HepG2 (cell line): ENCODE results near the gene MSANTD2. TPM values are rescaled to one million over a fixed set of nuclear protein-coding genes. Genes with fewer than 3 reads are reported as not detected.

Experiments used
- ARNTL ChIP-seq: sonication (generic); formaldehyde crosslinking; IDR thresholded peaks from 2 replicates; pipeline ENCODE4 v1.4.0; 2020; ENCODE audit warnings: mild to moderate bottlenecking, missing genetic modification reagents
- ATM ChIP-seq: fragments of 450-650 bp; IDR thresholded peaks from 2 replicates; pipeline ENCODE4 v1.7.1; 2017; ENCODE audit warnings: mild to moderate bottlenecking, borderline replicate concordance
- CHCHD3 ChIP-seq: sonication (generic); formaldehyde crosslinking; IDR thresholded peaks from 2 replicates; pipeline ENCODE4 v1.8.0; 2022; ENCODE audit warnings: mild to moderate bottlenecking, missing genetic modification reagents, moderate library complexity
- DMAP1 ChIP-seq: IDR thresholded peaks from 2 replicates; pipeline ENCODE4 v1.6.1; 2016
- GABPA ChIP-seq, 2 experiments: IDR thresholded peaks; 2 replicates each; pipeline ENCODE4 v1.6.1; 2011 to 2016; ENCODE audit warnings: low read depth in 2 of 2, low read length in 1 of 2, missing biosample characterization in 1 of 2, missing genetic modification characterization in 1 of 2
- GATAD1 ChIP-seq: IDR thresholded peaks from 2 replicates; pipeline ENCODE4 v1.6.1; 2016; ENCODE audit warnings: missing genetic modification reagents, missing compliant biosample characterization
- HNRNPUL1 ChIP-seq: fragments of 200-400 bp; formaldehyde crosslinking; IDR thresholded peaks from 2 replicates; pipeline ENCODE4 v1.6.1; 2017; ENCODE audit warnings: low read depth, mild to moderate bottlenecking, low read length, moderate library complexity
- NFYC ChIP-seq: IDR thresholded peaks from 2 replicates; pipeline ENCODE4 v1.6.1; 2016; ENCODE audit warnings: missing genetic modification reagents, missing compliant biosample characterization
- PHF5A ChIP-seq: IDR thresholded peaks from one replicate; pipeline ENCODE4 v1.6.1; 2018; ENCODE audit warnings: low read depth, missing genetic modification reagents; ENCODE audit not compliant: unreplicated experiment
- RBAK ChIP-seq: sonication (generic); formaldehyde crosslinking; IDR thresholded peaks from 2 replicates; pipeline ENCODE4 v1.5.1; 2020; ENCODE audit warnings: mild to moderate bottlenecking, missing genetic modification reagents
- RFX3 ChIP-seq: IDR thresholded peaks from 2 replicates; pipeline ENCODE4 v1.6.1; 2016; ENCODE audit warnings: missing biosample characterization, missing genetic modification reagents
- RFXAP ChIP-seq: sonication (generic); formaldehyde crosslinking; IDR thresholded peaks from 2 replicates; pipeline ENCODE4 v1.4.0; 2020; ENCODE audit warnings: missing genetic modification reagents, borderline replicate concordance
- SRSF4 ChIP-seq: fragments of 200-400 bp; formaldehyde crosslinking; IDR thresholded peaks from one replicate; pipeline ENCODE4 v1.6.1; 2018; ENCODE audit warnings: mild to moderate bottlenecking, low read depth, low read length, moderate library complexity; ENCODE audit not compliant: poor library complexity, severe bottlenecking
- SUZ12 ChIP-seq: fragments of 150-350 bp; IDR thresholded peaks from 2 replicates; pipeline ENCODE4 v1.6.1; 2014; ENCODE audit warnings: low read depth, low read length
- ZNF12 ChIP-seq: sonication (generic); formaldehyde crosslinking; IDR thresholded peaks from 2 replicates; pipeline ENCODE4 v1.5.0; 2020; ENCODE audit warnings: missing genetic modification reagents
- ZNF17 ChIP-seq: sonication (generic); formaldehyde crosslinking; IDR thresholded peaks from 2 replicates; pipeline ENCODE4 v1.5.0; 2020; ENCODE audit warnings: mild to moderate bottlenecking, missing genetic modification reagents
- ZNF317 ChIP-seq: sonication (generic); formaldehyde crosslinking; IDR thresholded peaks from 2 replicates; pipeline ENCODE4 v1.5.0; 2020; ENCODE audit warnings: mild to moderate bottlenecking, missing genetic modification reagents
- ZNF33A ChIP-seq: sonication (generic); formaldehyde crosslinking; IDR thresholded peaks from 2 replicates; pipeline ENCODE4 v1.5.1; 2020; ENCODE audit warnings: missing genetic modification reagents, mild to moderate bottlenecking, moderate library complexity, borderline replicate concordance
- ZNF570 ChIP-seq: sonication (generic); formaldehyde crosslinking; IDR thresholded peaks from 2 replicates; pipeline ENCODE4 v1.4.0; 2020; ENCODE audit warnings: mild to moderate bottlenecking, missing genetic modification reagents, borderline replicate concordance
- ZNF577 ChIP-seq: sonication (generic); formaldehyde crosslinking; IDR thresholded peaks from 2 replicates; pipeline ENCODE4 v1.4.0; 2020; ENCODE audit warnings: mild to moderate bottlenecking, low read depth, missing genetic modification reagents, borderline replicate concordance
- polyA plus RNA-seq, 8 experiments: library from polyadenylated mRNA; depleted of rRNA in 3 of 8; stranded (reverse) in 7 of 8; unstranded in 1 of 8; fragments of >200 nt; fragmentation: Illumina TruSeq in 4 of 8; extraction: Trizol in 4 of 8; gene quantifications; 2 replicates each; pipeline versions ENCODE4 v1.2.1 to v1.2.3, GENCODE V29; 2011 to 2016; ENCODE audit warnings: low read depth in 4 of 8, missing spikeins in 1 of 8, mixed read lengths in 1 of 8; ENCODE audit not compliant: insufficient read depth in 1 of 8
- total RNA-seq, 5 experiments: library from RNA; depleted of rRNA; stranded (reverse); fragments of >200 nt; fragmentation: Illumina TruSeq; extraction: Trizol; gene quantifications; 2 replicates each; pipeline ENCODE4 v1.2.3, GENCODE V29; 2016; ENCODE audit warnings: low read depth in 1 of 5
- TF ChIP-seq, protein P1 (sequence below): sonication (generic); formaldehyde crosslinking; IDR thresholded peaks from 2 replicates; pipeline ENCODE4 v1.4.0; 2020; ENCODE audit warnings: missing genetic modification reagents
- TF ChIP-seq, protein P2 (sequence below): sonication (generic); formaldehyde crosslinking; IDR thresholded peaks from 2 replicates; pipeline ENCODE4 v1.4.0; 2020; ENCODE audit warnings: missing genetic modification reagents; ENCODE audit errors: not compliant biosample characterization
- TF ChIP-seq, protein P3 (sequence below): sonication (generic); formaldehyde crosslinking; conservative IDR thresholded peaks from 2 replicates; pipeline ENCODE4 v1.8.0; 2022; ENCODE audit warnings: low read depth, missing genetic modification reagents
- TF ChIP-seq, protein P4 (sequence below): sonication (generic); formaldehyde crosslinking; IDR thresholded peaks from 2 replicates; pipeline ENCODE4 v1.4.0; 2020; ENCODE audit warnings: missing genetic modification reagents, mild to moderate bottlenecking, borderline replicate concordance
- TF ChIP-seq, protein P5 (sequence below): sonication (generic); formaldehyde crosslinking; IDR thresholded peaks from 2 replicates; pipeline ENCODE4 v1.5.0; 2020; ENCODE audit warnings: missing genetic modification reagents

Gene MSANTD2
- total and polyA plus RNA-seq, 2 of the 13 experiments (the other 11 are each of a cell fraction or from before 2014, with no cell fraction given) = 8.7 to 10.1 TPM

DNA sequence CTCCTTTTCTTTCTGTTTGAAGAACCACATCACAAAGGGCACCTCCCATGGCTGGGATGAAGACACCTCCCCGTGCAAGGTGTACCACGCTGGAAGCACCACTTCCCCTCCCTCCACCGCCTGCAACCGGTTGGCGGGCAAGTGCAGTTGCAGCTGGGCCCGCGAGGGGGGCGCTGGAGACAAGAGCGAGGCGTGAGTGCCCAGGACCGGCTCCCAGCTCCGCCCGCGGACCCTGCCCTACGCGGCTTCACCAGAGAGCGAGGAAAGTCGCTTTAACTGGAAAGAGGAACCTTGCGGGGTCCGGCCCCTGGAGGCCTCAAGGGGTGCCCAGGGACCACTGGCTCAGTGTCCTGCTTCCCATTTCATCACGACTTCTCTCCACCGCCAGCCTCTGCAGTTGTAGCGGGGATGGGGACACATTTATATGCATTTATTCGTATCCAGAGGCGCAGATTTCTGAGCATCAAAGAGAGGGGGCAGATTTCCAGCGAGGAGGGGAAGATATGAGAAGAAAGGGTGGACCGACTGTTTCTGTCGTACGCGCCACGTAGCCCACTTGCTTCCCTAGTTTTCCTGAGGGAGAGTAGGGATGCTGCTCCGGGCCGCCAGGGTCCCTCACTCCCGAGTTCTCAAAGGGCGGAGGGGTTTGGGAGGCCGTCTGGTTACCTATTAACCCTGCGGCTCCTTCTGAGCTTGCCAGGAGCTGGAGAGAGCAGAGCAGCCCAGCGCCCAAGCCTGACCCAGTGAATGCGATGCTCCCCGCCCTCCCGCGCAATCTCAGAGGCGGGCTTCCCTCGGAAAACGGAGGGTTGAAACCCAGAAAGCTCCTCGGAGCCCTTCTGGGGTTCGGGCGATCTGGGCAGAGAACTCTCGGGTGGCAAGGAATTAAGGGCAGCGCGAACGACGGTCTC lies 41.6 kb downstream of the MSANTD2 start (continued):
- TF ChIP-seq, protein P1, sequence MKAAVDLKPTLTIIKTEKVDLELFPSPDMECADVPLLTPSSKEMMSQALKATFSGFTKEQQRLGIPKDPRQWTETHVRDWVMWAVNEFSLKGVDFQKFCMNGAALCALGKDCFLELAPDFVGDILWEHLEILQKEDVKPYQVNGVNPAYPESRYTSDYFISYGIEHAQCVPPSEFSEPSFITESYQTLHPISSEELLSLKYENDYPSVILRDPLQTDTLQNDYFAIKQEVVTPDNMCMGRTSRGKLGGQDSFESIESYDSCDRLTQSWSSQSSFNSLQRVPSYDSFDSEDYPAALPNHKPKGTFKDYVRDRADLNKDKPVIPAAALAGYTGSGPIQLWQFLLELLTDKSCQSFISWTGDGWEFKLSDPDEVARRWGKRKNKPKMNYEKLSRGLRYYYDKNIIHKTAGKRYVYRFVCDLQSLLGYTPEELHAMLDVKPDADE = no peak
- TF ChIP-seq ARNTL (CRISPR knock-in tag) (0 out of 2 replicates have a peak, but pooled peaks have one; percentile 14), GATAD1 (no peak; the same call in 1 of the 2 replicates), RFXAP (CRISPR knock-in tag) (no peak), ZNF12 (CRISPR knock-in tag) (no peak), ZNF577 (CRISPR knock-in tag) (no peak), PHF5A (CRISPR knock-in tag) (no peak), SRSF4 (no peak), RBAK (CRISPR knock-in tag) (no peak), GABPA (IDR thresholded peaks at IDR 0.05; ENCODE audit: low read depth, low read length) (no peak), GABPA (CRISPR knock-in tag; IDR thresholded peaks at IDR 0.05; ENCODE audit: low read depth) (no peak), NFYC (CRISPR knock-in tag) (no peak), SUZ12 (no peak), ATM (no peak), RFX3 (CRISPR knock-in tag) (no peak), DMAP1 (CRISPR knock-in tag) (no peak), ZNF33A (CRISPR knock-in tag) (no peak), HNRNPUL1 (no peak), CHCHD3 (no peak), ZNF17 (CRISPR knock-in tag) (no peak), ZNF570 (CRISPR knock-in tag) (no peak), ZNF317 (CRISPR knock-in tag) (no peak)
- TF ChIP-seq, protein P2, sequence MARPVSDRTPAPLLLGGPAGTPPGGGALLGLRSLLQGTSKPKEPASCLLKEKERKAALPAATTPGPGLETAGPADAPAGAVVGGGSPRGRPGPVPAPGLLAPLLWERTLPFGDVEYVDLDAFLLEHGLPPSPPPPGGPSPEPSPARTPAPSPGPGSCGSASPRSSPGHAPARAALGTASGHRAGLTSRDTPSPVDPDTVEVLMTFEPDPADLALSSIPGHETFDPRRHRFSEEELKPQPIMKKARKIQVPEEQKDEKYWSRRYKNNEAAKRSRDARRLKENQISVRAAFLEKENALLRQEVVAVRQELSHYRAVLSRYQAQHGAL (CRISPR knock-in tag) = no peak
- TF ChIP-seq, protein P3, sequence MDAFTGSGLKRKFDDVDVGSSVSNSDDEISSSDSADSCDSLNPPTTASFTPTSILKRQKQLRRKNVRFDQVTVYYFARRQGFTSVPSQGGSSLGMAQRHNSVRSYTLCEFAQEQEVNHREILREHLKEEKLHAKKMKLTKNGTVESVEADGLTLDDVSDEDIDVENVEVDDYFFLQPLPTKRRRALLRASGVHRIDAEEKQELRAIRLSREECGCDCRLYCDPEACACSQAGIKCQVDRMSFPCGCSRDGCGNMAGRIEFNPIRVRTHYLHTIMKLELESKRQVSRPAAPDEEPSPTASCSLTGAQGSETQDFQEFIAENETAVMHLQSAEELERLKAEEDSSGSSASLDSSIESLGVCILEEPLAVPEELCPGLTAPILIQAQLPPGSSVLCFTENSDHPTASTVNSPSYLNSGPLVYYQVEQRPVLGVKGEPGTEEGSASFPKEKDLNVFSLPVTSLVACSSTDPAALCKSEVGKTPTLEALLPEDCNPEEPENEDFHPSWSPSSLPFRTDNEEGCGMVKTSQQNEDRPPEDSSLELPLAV = no peak
- TF ChIP-seq, protein P4, sequence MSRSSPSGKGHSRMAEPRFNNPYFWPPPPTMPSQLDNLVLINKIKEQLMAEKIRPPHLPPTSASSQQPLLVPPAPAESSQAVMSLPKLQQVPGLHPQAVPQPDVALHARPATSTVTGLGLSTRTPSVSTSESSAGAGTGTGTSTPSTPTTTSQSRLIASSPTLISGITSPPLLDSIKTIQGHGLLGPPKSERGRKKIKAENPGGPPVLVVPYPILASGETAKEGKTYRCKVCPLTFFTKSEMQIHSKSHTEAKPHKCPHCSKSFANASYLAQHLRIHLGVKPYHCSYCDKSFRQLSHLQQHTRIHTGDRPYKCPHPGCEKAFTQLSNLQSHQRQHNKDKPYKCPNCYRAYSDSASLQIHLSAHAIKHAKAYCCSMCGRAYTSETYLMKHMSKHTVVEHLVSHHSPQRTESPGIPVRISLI (CRISPR knock-in tag) = peak; percentile 62; the same call in 1 of the 2 replicates
- TF ChIP-seq, protein P5, sequence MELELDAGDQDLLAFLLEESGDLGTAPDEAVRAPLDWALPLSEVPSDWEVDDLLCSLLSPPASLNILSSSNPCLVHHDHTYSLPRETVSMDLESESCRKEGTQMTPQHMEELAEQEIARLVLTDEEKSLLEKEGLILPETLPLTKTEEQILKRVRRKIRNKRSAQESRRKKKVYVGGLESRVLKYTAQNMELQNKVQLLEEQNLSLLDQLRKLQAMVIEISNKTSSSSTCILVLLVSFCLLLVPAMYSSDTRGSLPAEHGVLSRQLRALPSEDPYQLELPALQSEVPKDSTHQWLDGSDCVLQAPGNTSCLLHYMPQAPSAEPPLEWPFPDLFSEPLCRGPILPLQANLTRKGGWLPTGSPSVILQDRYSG (CRISPR knock-in tag) = no peak
